Endothelial cell of umbilical vein (primary cell): ENCODE data around the gene PID1. TPM values are rescaled to one million over a fixed set of nuclear protein-coding genes. Genes with fewer than 3 reads are reported as not detected.

ENCODE experiments used
- BruUV-seq: library from RNA; stranded (reverse); fragments of 400-500 nt; replicated peaks from 2 replicates; lab custom pipeline; 2021; lab: Mats Ljungman, UMichigan
- CTCF ChIA-PET: fragments of 300-600, 350-600 bp; sonication (Branson Sonifier 250); formaldehyde crosslinking; loops from one replicate; lab custom pipeline; 2021; ENCODE audit warnings: antibody characterized with exemption, inconsistent platforms; lab: Charles Lee
- POLR2A ChIA-PET: fragments of 300-600, 350-600 bp; sonication (Branson Sonifier 250); formaldehyde crosslinking; loops from one replicate; lab custom pipeline; 2021; ENCODE audit warnings: antibody characterized with exemption, inconsistent platforms; lab: Charles Lee
- DNase-seq: peaks from one replicate; pipeline ENCODE4 v3.0.0-alpha.2; 2011; ENCODE audit warnings: low read depth, low spot score
- FAIRE-seq: peaks from 2 replicates; lab custom pipeline; 2011; peaks lifted over from hg19 to GRCh38; lab: Jason Lieb, UNC
- H2AFZ ChIP-seq: 2 replicates; pipeline ENCODE4 v1.6.0; 2012; ENCODE audit warnings: low read depth, low read length, control low read depth, inconsistent platforms
- H3K27ac ChIP-seq: 2 replicates; pipeline ENCODE4 v1.5.1; 2011; ENCODE audit warnings: low read depth, mild to moderate bottlenecking, control low read depth, low read length, moderate library complexity; ENCODE audit not compliant: insufficient read depth
- H3K27me3 ChIP-seq, 2 experiments: 2 replicates each; pipeline versions ENCODE4 v1.6.0 to v1.6.1; 2011; ENCODE audit warnings: low read length in 2 of 2, mixed read lengths in 1 of 2; ENCODE audit not compliant: control insufficient read depth in 2 of 2, insufficient read depth in 2 of 2
- H3K36me3 ChIP-seq, 2 experiments: 2 replicates in 1 of 2; 3 replicates in 1 of 2; pipeline ENCODE4 v1.5.1; 2011; ENCODE audit warnings: low read length in 2 of 2, mild to moderate bottlenecking in 1 of 2, moderate library complexity in 1 of 2; ENCODE audit not compliant: control insufficient read depth in 2 of 2, insufficient read depth in 2 of 2; ENCODE audit errors: extremely low read depth in 1 of 2
- H3K4me1 ChIP-seq: 3 replicates; pipeline ENCODE4 v1.5.1; 2011; ENCODE audit warnings: mild to moderate bottlenecking, low read length; ENCODE audit not compliant: control insufficient read depth, insufficient read depth; ENCODE audit errors: extremely low read depth
- H3K4me2 ChIP-seq: 2 replicates; pipeline ENCODE4 v1.6.1; 2011; ENCODE audit warnings: low read length, control low read depth, mixed read lengths; ENCODE audit not compliant: insufficient read depth
- H3K4me3 ChIP-seq, 3 experiments: fragments of 200-600 bp in 1 of 3; sonication (generic), shearing (Covaris generic) in 1 of 3; replicated peaks in 1 of 3; 2 replicates each; pipeline ENCODE4 v1.5.1; 2011 to 2016; ENCODE audit warnings: control low read depth in 3 of 3, low read length in 3 of 3, mild to moderate bottlenecking in 2 of 3, inconsistent platforms in 1 of 3, low read depth in 1 of 3, moderate library complexity in 1 of 3; ENCODE audit not compliant: insufficient read depth in 1 of 3
- H3K79me2 ChIP-seq: 2 replicates; pipeline ENCODE4 v1.6.0; 2012; ENCODE audit warnings: low read length, inconsistent platforms; ENCODE audit not compliant: control insufficient read depth, insufficient read depth
- H3K9ac ChIP-seq: replicated peaks from 2 replicates; pipeline ENCODE3; 2011; ENCODE audit warnings: low read length, control low read depth; ENCODE audit not compliant: insufficient read depth; ENCODE audit errors: extremely low read depth
- H3K9me1 ChIP-seq: replicated peaks from 3 replicates; pipeline ENCODE4 v1.6.0; 2011; ENCODE audit warnings: mild to moderate bottlenecking, low read length; ENCODE audit not compliant: control insufficient read depth, insufficient read depth; ENCODE audit errors: extremely low read depth
- H3K9me3 ChIP-seq: replicated peaks from 2 replicates; pipeline ENCODE4 v1.5.1; 2012; ENCODE audit warnings: low read length, inconsistent platforms; ENCODE audit not compliant: control insufficient read depth, insufficient read depth
- H4K20me1 ChIP-seq: replicated peaks from 2 replicates; pipeline ENCODE3; 2011; ENCODE audit warnings: mild to moderate bottlenecking, low read length; ENCODE audit not compliant: control insufficient read depth, insufficient read depth; ENCODE audit errors: extremely low read depth
- CTCF ChIP-seq, 2 donors: IDR thresholded peaks; 1 replicate in 1 of 2; 2 replicates in 1 of 2; pipeline ENCODE4 v1.5.1; 2011; ENCODE audit warnings: low read length in 2 of 2, mild to moderate bottlenecking in 2 of 2, moderate library complexity in 2 of 2, control low read depth in 1 of 2, inconsistent platforms in 1 of 2, low read depth in 1 of 2; ENCODE audit not compliant: insufficient read depth in 1 of 2; ENCODE audit errors: extremely low read depth in 1 of 2
- EZH2 ChIP-seq: IDR thresholded peaks from 2 replicates; pipeline ENCODE4 v1.6.1; 2012; ENCODE audit warnings: borderline replicate concordance, low read depth, mild to moderate bottlenecking, moderate library complexity, low read length, inconsistent platforms; ENCODE audit not compliant: severe bottlenecking
- FOS ChIP-seq: IDR thresholded peaks from 2 replicates; pipeline ENCODE4 v1.6.1; 2011; ENCODE audit warnings: mild to moderate bottlenecking, low read length, moderate library complexity, borderline replicate concordance; ENCODE audit not compliant: insufficient read depth
- GATA2 ChIP-seq: IDR thresholded peaks from 2 replicates; pipeline ENCODE4 v1.7.0; 2011; ENCODE audit warnings: low read depth, mild to moderate bottlenecking, moderate library complexity, mixed read lengths, low read length; ENCODE audit not compliant: insufficient read length, insufficient read depth
- JUN ChIP-seq: IDR thresholded peaks from 2 replicates; pipeline ENCODE4 v1.6.1; 2011; ENCODE audit warnings: borderline replicate concordance, low read depth; ENCODE audit not compliant: insufficient read length, insufficient read depth
- MAX ChIP-seq: IDR thresholded peaks from 2 replicates; pipeline ENCODE4 v1.6.1; 2011; ENCODE audit not compliant: insufficient read depth, insufficient read length
- MYC ChIP-seq: IDR thresholded peaks from one replicate; pipeline ENCODE4 v1.6.1; 2011; ENCODE audit warnings: mild to moderate bottlenecking, low read depth, low read length
- POLR2A ChIP-seq: IDR thresholded peaks from 2 replicates; pipeline ENCODE4 v1.6.1; 2012; ENCODE audit warnings: low read depth, mild to moderate bottlenecking, control low read depth, low read length
- POLR2AphosphoS5 ChIP-seq: IDR thresholded peaks from 2 replicates; pipeline ENCODE4 v1.6.1; 2012; ENCODE audit warnings: low read depth, mild to moderate bottlenecking, control low read depth, low read length, moderate library complexity; ENCODE audit not compliant: insufficient read depth
- dilution Hi-C: fragments of 300-500 bp; cut with MboI; formaldehyde crosslinking; loops from one replicate; pipeline ENCODE4 v1.15.0; 2019; ENCODE audit warnings: low sequenced_read_pairs; ENCODE audit not compliant: extremely low pct_ligation_motif_present
- intact Hi-C: fragments of 100-400 bp; cut with micrococcal nuclease; formaldehyde crosslinking; loops from one replicate; pipeline ENCODE4 v1.10.0; 2022
- polyA plus RNA-seq, 4 experiments: library from polyadenylated mRNA; depleted of rRNA in 3 of 4; stranded (reverse) in 3 of 4; unstranded in 1 of 4; fragments of >200 nt; gene quantifications; 2 replicates each; pipeline versions ENCODE4 v1.2.1 to v1.2.3, GENCODE V29; 2011 to 2012; ENCODE audit warnings: missing spikeins in 1 of 4
- total RNA-seq: library from RNA; stranded (reverse); gene quantifications from 2 replicates; pipeline ENCODE4 v1.2.3, GENCODE V29; 2021

PID1 gene
- total and polyA plus RNA-seq, 2 donors (not counting 3 experiments of a cell fraction or from before 2014, with no cell fraction given) = not detected

- no TSS peak for BruUV-seq
- Histone ChIP-seq H3K79me2 (no peaks in the 10 kb centered on the region), H3K4me2 (no peak overlapping the region), H3K9me1 (no peaks in the 10 kb centered on the region), H4K20me1 (no peaks in the 10 kb centered on the region), H3K9ac (no peak overlapping the region), H3K9me3 (peaks cover 2% of the 10 kb centered on the region), H3K4me1 (no peaks in the 10 kb centered on the region), H3K4me3 (no peak overlapping the region), H3K27ac (no peak overlapping the region), H2AFZ (no peak overlapping the region), H3K36me3 (no peaks in the 10 kb centered on the region), H3K27me3 (no peaks in the 10 kb centered on the region)
- intact Hi-C loops (no loop called here), dilution Hi-C loops (no loop called here)
- CTCF ChIA-PET = no interaction called here
- POLR2A ChIA-PET = no interaction called here
- DNase-seq (no peak), FAIRE-seq (no peak)
- TF ChIP-seq MYC (no peak), CTCF (IDR thresholded peaks at IDR 0.05; ENCODE audit: extremely low read depth in 1 of 2, insufficient read depth in 1 of 2, low read depth in 1 of 2, low read length in 2 of 2) (no peak), JUN (no peak), GATA2 (no peak), FOS (no peak), POLR2A (no peak), EZH2 (no peak), POLR2AphosphoS5 (no peak), MAX (no peak)
Measured at GRCh38 chr2:229206548-229206947, 64.5 kb downstream of the PID1 start.
